ENCODE data around the gene NDUFS8.

Gene NDUFS8

GRCh38 chr11:68067991-68068390 lies 37.5 kb downstream of the NDUFS8 start:
- Histone ChIP-seq H3K9me3 (ENCODE audit: control insufficient read depth, insufficient read depth, low read length) (no peaks in the 10 kb centered on the region), H3K36me3 (ENCODE audit: control insufficient read depth, low read length) (peaks cover 55% of the 10 kb centered on the region), H3K4me2 (ENCODE audit: low read length) (no peak overlapping the region), H4K20me1 (ENCODE audit: control insufficient read depth, insufficient read depth, low read depth, low read length) (no peaks in the 10 kb centered on the region), H3K79me2 (ENCODE audit: control insufficient read depth, low read length) (no peaks in the 10 kb centered on the region), H3K4me1 (ENCODE audit: control insufficient read depth, low read length) (no peaks in the 10 kb centered on the region), H3K27me3 (ENCODE audit: control insufficient read depth, low read length) (no peaks in the 10 kb centered on the region), H3K9me2 (replicated peaks; ENCODE audit: control insufficient read depth, low read length) (no peaks in the 10 kb centered on the region), H3K4me3 (ENCODE audit: low read length) (no peak overlapping the region), H3K27ac (ENCODE audit: low read depth, low read length) (no peak overlapping the region), H3F3A (ENCODE audit: control insufficient read depth, insufficient read depth) (no peaks in the 10 kb centered on the region)
- no peak for TF ChIP-seq EZH2phosphoT487 (IDR thresholded peaks at IDR 0.05; ENCODE audit: borderline replicate concordance, low read length)
- TF ChIP-seq, protein P1, sequence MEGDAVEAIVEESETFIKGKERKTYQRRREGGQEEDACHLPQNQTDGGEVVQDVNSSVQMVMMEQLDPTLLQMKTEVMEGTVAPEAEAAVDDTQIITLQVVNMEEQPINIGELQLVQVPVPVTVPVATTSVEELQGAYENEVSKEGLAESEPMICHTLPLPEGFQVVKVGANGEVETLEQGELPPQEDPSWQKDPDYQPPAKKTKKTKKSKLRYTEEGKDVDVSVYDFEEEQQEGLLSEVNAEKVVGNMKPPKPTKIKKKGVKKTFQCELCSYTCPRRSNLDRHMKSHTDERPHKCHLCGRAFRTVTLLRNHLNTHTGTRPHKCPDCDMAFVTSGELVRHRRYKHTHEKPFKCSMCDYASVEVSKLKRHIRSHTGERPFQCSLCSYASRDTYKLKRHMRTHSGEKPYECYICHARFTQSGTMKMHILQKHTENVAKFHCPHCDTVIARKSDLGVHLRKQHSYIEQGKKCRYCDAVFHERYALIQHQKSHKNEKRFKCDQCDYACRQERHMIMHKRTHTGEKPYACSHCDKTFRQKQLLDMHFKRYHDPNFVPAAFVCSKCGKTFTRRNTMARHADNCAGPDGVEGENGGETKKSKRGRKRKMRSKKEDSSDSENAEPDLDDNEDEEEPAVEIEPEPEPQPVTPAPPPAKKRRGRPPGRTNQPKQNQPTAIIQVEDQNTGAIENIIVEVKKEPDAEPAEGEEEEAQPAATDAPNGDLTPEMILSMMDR (IDR thresholded peaks at IDR 0.05; ENCODE audit: low read depth, low read length, poor library complexity, severe bottlenecking) = no peak

DNA sequence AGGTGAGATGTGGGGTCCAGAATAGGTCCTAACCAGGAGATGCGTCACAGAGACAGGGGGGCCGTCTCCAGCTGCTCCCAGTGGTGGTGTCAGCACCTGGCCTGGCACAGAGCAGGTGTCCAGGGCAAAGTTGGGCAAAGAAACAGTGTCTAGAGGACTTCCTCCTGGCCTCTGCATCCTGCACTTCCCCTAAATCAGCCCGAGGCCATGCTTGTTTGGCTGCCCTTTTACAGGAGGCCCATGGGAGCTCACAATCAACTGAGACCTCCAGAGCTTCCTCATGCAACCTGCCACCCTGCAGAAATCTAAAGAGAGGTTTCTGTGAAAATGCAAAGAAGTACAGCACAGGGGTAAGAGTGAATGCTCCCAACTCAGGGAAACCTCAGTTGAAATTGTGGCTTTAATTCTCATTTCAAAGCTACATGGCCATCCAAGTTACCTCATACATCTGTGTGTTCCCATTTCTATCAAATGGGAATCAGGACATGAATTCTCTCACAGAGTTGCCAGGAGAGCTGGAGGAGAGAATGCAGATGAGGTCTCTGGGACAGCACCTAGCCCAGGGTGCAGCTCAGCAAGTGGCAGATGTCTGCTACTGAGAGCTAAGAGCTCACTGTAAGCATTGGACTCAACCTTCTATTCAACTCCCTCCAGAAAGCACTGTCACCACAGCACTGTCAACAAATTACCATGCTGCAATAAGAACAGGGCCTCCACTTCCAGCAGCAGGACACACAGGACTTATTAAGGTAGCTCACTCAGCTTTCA lies 41.0 kb downstream of the NDUFS8 start:
- Histone ChIP-seq H4K20me1 (ENCODE audit: control insufficient read depth, insufficient read depth, low read depth, low read length) (no peaks in the 10 kb centered on the region), H3K4me3 (ENCODE audit: low read length) (no peak overlapping the region), H3K9me2 (replicated peaks; ENCODE audit: control insufficient read depth, low read length) (no peaks in the 10 kb centered on the region), H3K4me2 (ENCODE audit: low read length) (no peak overlapping the region), H3K27me3 (ENCODE audit: control insufficient read depth, low read length) (no peaks in the 10 kb centered on the region), H3K79me2 (ENCODE audit: control insufficient read depth, low read length) (no peaks in the 10 kb centered on the region), H3K36me3 (ENCODE audit: control insufficient read depth, low read length) (peaks cover 36% of the 10 kb centered on the region), H3K4me1 (ENCODE audit: control insufficient read depth, low read length) (no peaks in the 10 kb centered on the region), H3K9me3 (ENCODE audit: control insufficient read depth, insufficient read depth, low read length) (no peaks in the 10 kb centered on the region), H3K27ac (ENCODE audit: low read depth, low read length) (no peak overlapping the region), H3F3A (ENCODE audit: control insufficient read depth, insufficient read depth) (no peaks in the 10 kb centered on the region)
- TF ChIP-seq EZH2phosphoT487 (IDR thresholded peaks at IDR 0.05; ENCODE audit: borderline replicate concordance, low read length) = no peak
- TF ChIP-seq, protein P1 (IDR thresholded peaks at IDR 0.05; ENCODE audit: low read depth, low read length, poor library complexity, severe bottlenecking) = no peak

GRCh38 chr11:68074584-68075352 lies 44.3 kb downstream of the NDUFS8 start:
- Histone ChIP-seq H3K9me2 (replicated peaks; ENCODE audit: control insufficient read depth, low read length) (no peaks in the 10 kb centered on the region), H3K79me2 (ENCODE audit: control insufficient read depth, low read length) (no peaks in the 10 kb centered on the region), H3K36me3 (ENCODE audit: control insufficient read depth, low read length) (peaks cover 28% of the 10 kb centered on the region), H3F3A (ENCODE audit: control insufficient read depth, insufficient read depth) (no peaks in the 10 kb centered on the region), H4K20me1 (ENCODE audit: control insufficient read depth, insufficient read depth, low read depth, low read length) (no peaks in the 10 kb centered on the region), H3K4me2 (ENCODE audit: low read length) (no peak overlapping the region), H3K27ac (ENCODE audit: low read depth, low read length) (no peak overlapping the region), H3K9me3 (ENCODE audit: control insufficient read depth, insufficient read depth, low read length) (no peaks in the 10 kb centered on the region), H3K27me3 (ENCODE audit: control insufficient read depth, low read length) (no peaks in the 10 kb centered on the region), H3K4me1 (ENCODE audit: control insufficient read depth, low read length) (no peaks in the 10 kb centered on the region), H3K4me3 (ENCODE audit: low read length) (no peak overlapping the region)
- no peak for TF ChIP-seq EZH2phosphoT487 (IDR thresholded peaks at IDR 0.05; ENCODE audit: borderline replicate concordance, low read length)
- TF ChIP-seq, protein P1 (IDR thresholded peaks at IDR 0.05; ENCODE audit: low read depth, low read length, poor library complexity, severe bottlenecking) = no peak

All from DOHH2 (cell line).